NCI-H446 treated with DMSO at 0.1 percent for 48 hours (cell line): ENCODE results near the gene RBMS1.
"Not testable (repeated sequence)": the region's sequence is repeated elsewhere in the genome, so short reads cannot be mapped to it uniquely, and the experiment has no call there.

Experiments
- DNase-seq: peaks from one replicate; lab custom pipeline; 2025; lab: John Stamatoyannopoulos, UW

RBMS1 gene

DNA sequence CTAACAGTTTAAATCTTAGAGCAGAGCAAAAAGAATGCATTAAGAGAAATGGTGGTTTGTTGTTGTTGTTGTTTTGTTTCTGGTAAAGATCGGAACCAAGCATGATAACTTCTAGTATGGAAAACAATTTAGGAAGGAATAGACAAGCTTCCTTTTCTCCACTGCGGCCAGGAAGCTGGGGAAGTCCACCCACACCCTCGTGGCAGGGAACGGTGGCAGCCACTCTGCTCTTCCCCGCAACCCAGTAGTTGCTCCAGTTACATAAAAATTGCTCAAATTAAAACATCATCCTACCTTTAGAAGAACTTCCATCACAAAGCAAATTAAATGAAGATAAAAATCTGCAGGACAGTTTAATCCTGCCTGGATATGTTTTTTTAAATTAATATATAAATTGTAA lies 113.0 kb downstream of the RBMS1 start:
- DNase-seq: no peak

DNA sequence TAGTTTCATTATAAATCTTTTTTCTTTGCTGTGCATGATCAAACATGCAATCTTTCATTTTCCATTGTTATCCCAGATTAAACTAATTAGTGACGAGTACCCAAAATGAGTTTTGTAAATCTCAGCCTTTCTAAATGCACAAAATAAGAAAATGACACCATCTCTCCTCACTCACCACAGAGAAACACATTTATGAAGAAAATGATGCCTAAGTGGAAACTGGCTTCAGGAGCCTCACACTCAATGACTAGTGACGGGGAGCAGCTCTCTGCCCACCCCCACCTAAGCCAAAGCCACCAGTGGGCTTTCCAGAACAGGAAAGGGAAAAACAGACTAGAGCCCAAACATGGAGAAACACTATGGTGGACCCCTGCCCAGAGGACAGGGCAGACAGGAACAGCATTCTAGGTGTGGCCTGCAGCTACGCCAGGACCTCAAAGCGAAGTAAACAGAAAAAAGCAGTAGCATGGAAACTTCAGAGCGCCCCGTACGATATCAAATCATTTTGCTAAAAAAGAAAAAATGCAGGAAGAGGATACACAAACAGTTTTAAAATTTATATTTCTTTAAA lies 113.5 kb downstream of the RBMS1 start:
- DNase-seq: no peak

DNA sequence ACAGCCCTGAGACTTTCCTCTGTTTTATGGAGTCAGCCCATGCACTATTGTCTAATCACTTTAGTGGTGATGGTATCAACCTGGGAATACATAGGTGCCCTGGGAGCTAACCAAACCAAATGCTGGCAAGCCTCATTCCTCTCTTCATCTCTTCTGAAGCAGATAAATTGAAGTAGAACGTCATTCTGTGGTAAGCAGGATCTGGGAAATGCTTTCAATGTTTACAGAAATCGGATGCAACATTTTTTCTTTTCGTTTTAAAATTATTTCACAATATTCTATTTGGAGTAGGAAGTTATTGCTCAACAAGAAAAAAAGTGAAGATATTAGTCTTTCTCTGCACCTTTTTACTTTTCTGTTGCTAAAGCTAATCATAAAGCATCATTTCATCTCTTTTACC lies 114.2 kb downstream of the RBMS1 start:
- DNase-seq: no peak

DNA sequence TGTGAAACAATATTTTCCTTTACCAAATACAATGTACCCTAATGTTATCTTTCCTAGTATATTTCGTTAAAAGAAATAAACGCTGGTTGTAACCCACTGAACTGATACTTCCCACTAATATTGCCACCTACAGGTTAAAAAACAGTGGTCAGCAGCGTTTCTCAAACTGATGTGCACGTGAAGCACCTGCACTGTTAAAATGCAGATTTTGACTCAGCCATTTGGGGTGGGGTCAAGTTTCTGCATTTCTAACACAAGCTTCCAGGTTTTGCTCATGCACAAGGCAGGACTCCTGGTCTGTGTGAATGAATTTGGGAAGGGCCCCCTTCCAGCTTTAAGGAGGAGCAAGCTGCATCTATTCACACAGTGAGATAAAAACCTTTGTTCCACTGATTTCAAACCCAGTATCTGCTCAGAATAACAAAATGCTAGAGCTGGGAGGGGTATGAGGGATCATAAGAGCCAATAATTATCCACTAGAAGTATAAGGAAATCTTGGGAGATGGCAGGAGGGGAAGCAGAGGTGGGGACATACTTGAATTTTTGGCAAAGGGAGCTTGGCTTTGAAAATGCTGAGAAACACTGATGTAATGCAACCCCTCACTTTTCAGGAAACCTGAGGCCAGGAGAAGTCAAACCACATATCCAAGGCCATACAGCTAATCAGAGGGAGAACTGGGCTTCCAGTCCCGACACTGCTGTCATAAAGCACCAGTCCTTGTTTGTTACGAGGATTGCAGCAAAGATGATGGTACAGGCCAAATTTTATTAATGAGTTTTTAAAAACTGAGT lies 116.2 kb downstream of the RBMS1 start:
- DNase-seq: no peak

DNA sequence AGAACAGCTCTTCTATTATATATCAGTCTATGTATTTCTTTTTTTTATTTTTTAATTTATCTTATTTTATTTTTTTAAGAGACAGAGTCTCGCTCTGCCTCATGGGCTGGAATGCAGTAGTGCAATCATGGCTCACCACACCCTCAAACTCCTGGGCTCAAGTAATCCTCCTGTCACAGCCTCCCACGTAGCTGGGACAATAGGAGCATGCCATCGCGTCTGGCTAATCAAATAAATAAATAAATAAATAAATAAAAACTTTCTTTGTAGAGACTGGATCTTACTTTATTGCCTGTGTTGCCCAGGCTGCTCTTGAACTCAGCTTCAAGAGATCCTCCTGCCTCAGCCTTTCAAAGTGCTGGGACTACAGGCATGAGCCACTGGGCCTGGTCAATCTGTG lies 117.0 kb downstream of the RBMS1 start:
- DNase-seq: no peak

DNA sequence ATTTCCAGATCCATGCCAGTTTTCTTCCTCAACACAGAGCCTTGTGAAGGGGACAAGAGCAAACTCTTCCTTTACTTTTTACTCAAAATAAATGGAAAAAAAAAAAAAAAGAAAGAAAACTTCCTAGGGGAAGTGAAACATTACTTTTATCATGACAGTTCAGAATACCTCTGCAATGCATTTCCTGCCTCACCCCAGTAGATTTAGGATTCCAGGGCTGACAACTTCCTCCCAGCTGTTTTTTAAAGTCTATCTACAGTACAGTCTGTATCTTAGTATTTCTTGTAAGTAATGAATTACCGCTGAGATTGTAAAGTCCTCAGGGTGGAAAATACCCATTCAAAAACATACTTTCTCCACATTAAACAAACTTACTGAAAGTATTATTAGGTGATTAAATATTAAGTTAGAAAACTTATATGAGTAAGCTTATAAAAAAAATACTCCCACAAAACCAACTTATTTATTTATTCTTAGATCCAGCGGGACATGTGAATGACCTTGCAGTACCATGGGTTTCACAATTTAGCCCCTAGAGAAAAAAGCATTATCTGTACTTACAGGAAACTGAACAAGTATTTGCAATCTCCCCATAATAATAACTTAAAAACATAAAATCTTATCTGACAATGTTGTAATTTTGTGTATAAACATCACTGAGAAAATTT lies 117.7 kb downstream of the RBMS1 start:
- DNase-seq: no peak

DNA sequence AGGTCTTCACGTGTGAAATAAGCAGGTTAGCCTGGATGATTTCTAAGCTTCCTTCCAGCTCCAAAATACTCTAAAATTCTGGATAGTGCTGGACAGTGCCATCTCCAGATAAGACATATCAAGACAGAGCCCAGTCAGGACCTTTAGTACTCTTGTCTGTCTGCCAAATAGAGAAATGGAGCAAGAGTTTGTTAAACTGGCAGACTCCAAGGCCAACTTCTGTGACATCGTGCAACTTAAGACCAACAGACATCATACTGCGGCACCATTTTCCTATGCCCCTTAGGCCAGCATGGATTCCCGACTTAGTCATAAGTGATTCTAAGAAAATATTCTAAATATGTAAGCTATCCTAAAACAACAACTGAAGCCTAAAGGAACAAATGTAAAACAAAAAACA lies 118.6 kb downstream of the RBMS1 start:
- no peak for DNase-seq

DNA sequence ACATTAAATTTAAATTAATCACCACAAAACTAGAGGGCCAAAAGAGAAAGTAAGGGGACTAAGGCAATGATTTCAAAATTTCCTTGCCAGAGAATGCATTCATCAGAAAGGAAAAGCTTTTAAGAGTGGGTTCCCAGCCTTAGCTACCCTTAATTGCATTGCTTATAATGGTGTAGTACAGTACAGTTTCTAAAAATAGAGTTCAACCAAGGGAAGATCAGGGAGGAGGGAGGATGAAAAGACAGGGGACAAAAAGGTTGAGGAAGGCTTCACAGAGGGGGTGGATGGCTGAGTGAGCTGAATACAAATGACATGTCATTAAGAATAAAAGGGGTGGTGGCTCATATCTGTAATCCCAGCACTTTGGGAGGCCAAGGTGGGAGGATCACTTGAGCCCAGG lies 119.9 kb downstream of the RBMS1 start:
- no peak for DNase-seq

DNA sequence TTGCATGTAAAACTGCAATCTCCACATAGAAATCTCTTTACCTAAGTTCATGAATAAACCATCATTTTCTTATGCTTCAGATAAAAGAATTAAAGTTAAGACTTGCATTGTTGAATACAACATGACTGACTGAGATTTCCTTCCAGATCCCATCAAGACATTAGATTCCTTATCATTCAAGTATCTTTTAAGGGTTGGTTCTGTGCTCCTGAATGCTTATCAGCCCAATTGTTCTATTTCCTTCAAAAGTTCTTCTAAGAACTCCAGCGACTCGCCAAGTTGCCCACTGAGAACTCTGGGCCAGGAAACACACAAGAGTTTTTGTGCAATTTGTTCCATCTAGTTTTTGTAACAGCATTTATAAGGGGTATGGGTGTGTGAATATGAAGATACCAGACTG lies 120.3 kb downstream of the RBMS1 start:
- DNase-seq: no peak

DNA sequence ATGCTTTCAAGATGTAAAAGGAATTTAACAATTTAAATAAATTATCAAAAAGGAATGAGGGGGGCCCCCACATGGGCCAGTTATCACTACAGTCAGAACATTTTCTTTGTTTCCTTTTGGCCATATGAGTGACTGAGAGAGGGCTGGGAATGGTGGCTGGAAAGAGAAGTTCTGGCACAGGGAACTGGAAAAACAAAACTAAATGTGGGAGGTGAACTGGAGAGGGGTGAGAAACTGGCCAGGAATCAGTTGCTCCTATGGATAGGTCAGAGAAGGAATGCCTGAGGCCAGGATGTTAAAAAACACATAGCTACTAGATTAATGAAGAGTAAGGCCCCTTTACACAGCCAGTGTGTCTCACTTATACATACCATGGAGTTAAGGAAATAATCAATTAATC lies 121.0 kb downstream of the RBMS1 start:
- no peak for DNase-seq

DNA sequence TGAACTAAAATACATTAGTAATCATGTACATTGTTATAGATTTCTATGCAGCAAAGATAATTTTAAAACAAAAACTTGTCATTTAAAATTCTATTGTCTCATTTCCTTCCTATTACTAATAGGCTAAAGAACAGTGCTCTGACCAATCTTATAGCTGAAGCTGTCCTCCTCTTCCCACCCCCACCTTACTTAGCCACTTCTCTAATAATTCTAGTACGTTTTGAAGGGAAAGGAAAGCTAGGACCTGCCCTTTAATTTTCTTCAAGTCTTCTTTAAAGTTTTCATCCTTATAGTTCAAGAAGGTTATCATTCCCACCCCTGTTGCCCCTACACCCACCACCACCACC lies 121.6 kb downstream of the RBMS1 start:
- no peak for DNase-seq

DNA sequence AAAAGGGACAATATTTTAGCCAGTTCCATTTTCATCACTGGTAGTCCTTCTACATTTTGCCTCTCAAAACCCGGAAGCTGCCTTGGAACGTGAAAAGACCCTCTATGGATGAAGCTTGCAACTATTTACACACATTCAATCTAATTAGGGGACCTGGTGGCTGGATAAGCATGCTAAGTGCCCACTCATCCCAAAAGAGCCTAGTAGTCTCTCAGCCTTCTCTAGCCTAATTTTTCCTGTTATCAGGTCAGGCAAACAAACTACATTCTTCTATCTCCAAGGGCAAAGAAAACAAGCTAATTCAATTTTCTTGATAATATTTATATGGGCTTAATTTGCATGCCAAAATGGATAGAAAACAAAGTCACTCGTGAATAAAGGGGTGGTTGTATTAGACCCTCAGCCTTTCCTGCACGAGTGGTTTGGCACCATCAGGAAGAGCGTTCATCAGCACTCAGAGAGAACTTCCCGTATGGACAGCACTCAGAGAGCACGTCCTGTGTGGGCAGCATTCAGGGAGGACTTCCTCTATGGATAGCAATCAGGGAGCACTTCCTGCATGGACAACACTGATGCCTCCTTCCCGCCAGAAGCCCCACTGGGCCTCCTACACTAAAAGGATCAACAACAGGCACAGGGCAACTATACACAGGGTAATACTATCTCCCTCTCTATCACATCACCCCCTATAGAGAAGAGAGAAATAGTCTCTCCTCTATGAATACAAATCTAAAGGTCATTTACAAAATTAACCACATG lies 122.2 kb downstream of the RBMS1 start:
- no peak for DNase-seq

DNA sequence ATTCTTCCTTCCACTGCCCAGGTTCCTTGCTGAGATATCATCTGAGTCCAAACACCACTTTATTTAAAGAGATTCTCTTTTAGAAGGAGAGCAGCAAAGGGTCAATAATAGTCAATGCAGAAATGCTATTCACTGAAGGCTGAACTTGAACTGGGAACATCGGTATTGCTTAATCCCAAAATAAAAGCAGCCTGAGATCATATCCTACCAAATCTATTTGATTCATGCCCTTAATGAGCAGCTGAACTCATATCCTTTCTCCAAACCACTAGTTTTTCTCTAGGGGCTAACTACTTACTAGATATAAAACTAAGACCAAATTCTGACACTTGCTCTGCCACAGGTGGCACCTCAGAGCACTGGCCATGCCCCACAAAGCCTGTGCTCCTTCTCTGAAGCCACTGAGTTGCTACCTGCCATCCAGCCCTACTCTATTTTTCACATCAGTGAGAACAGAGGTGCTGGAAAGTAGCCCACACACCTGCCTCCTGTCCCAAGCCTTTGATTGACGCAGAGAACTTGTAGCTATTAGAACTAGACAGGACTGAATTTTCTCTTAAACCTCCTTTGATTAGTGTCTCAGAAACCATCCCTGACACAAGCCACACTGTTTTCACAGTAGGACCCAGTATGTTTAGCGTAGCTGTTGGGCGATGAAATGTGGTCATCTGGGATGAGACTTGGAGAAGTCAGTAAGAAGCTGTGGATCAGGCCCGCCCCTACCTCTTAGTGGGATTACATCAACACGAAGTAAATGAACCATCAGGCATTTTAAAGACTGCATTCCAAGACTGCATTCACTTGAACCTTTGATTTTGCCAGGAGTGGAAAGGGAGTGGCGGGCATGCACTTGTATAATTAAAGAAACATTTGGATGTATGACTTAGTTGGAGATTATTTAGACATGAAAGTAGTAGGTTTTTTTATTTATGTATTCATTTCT lies 124.3 kb downstream of the RBMS1 start:
- DNase-seq: no peak

DNA sequence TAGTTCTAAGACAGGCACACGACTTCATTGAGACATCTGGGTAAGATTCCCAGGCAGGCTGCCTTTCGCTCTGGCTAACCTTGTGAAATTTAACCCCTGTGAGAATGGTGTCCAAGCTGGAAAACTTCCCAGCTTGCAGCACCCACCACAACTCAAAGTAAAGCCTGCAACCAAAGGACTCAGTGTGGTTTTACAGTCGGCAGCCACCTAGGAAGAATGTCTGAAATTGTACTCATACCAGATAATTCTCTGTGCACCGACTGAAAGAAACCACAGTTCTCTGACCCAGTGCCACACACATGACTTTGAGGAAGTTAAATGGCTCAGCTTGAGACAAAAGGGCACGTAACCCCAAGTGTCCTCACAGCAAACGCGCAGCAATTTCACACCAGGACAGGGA lies 125.7 kb downstream of the RBMS1 start:
- peak; percentile 20 for DNase-seq

DNA sequence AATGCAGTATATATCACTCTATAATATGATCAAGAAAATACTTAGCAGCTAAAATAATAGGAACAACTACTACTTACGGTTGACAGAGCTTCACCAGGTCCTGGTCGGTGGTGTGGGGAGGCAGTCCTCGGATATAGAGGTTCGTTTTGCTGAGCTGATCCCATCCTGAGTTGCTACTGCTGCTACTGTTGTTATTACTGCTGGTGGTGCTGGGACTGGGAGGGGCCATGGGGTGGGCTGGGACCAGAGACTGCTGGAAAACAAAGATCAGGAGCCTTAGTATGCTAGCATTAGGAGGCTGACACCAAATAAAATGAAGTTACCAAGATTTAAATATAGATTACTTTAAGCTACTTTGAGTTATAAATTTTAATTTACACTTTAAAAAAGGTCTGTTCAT lies 126.5 kb downstream of the RBMS1 start:
- not testable (repeated sequence) for DNase-seq

DNA sequence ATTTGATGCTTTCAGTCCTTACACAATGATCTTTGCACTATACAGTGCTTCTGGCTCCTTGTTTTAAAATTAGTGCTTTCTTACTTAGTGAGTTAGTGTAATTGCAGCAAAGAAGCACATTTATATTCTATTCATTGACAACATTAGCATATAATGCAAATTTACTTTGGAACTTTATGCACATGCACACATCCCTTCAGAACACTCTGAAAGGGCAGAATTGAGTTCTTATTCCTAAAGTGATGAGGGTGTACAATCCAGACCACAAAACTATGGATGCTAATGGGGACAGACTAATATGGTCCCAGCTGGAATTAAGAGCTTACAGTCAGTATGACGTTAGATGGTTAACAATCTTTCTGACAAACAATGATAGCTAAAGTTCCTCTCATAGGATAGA lies 127.1 kb downstream of the RBMS1 start:
- no peak for DNase-seq

DNA sequence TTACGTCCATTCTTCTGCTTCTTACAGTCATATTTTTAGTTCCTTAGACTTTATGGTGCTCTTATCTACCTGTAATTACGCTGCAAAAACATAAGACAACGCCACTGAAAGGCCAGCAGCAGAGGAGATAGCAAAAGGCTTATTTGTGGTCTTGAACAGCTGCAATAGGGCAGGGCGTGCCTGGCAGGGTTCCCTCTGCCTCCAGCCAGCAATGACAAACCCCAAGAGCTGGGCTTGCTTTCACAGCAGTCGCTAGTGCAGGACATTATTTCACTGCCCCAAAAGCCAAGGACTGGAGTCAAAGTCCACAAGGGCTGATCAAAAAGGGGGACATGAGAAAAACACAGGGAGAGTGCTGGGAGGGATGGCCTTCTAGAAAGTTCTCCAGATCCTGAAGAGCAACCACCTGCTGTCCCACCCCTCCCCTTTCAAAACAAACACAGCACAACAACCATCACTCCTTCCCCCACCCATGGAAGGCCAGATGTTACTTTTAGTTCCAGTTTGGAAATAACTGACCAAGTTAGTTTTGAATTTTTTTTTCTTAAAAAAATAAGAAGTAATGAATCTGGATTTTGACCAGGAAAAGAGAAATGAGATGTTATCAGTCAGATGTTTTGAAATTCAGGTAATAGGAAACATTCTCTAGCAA lies 127.8 kb downstream of the RBMS1 start:
- DNase-seq: no peak

DNA sequence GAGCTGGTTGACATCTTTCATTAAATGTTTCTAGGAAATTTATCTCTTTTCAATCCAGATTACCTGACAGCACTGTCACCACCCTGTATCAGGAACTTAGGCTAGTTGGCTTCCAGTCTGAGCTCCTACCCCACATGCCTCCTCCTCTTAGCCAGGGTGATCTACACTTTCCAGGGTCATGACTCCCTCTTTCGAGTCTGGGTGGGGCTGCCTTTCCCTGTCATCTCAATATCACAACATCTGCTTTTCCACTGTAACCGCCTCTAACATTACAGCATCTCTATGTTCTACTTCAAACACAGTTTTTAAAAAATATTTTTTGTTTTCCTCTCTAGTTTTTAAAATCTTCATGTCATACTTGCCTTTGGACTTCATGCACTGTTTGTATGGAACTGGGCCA lies 129.2 kb downstream of the RBMS1 start:
- no peak for DNase-seq

DNA sequence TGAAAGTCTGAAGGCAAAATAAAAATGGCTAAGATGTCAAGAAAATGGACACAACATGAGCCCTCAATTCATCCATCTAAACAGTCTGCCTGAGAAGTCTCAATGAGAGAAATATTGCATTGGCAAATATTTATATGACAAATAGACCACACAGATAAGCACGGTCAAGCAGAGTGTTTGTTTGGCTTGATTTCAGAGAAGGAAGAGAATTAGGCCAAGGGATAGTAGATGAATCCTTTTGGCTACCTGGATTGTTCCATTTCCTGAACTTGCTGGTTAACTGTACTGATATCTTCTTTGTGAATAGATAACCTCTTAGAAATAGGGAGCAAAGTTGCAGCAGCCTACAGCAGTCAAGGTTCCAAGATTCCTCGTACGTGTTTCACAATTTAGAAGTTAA lies 129.6 kb downstream of the RBMS1 start:
- no peak for DNase-seq

DNA sequence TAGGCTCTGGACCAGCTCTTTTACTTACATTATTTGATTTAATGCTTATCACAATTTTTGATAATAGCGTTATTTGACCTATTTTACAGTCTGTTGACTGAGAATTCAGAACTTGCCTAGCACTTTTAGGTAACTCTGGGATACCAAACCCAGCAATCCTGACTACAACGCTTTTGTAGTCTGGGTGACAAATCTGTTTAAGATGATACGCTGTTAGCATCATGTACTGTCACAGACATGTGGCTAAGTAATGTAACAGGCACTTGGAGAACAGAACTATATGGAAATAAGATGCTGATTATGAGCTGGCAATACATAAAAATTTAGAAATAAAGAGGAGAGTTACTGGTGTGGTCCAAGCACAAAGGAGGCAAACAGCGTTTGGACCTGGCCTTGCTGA lies 130.6 kb downstream of the RBMS1 start:
- no peak for DNase-seq

DNA sequence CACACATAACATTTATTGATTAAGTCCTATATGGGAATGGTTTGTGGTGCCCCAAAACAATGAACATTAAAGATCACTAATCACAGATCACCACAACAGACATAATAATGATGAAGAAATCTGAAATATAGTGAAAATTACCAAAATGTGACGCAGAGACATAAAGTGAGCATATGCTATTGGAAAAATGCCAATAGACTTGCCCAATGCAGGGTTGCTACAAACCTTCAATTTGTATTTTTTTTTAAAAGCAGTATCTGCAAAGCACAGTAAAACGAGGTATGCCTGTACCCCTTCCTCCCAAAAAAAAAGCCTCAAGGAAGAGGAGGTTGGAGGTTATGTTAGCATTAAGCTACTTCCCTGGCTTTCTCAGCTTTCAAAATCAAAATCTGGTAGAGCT lies 131.1 kb downstream of the RBMS1 start:
- DNase-seq: no peak
